OCI-LY3 (cell line): ENCODE measurements around the gene SPOCK1.

ENCODE experiments used
- CTCF ChIP-seq: fragments of 200-600, 300-600 bp; sonication (generic); IDR thresholded peaks from 2 replicates; pipeline ENCODE4 v1.5.1; 2014; ENCODE audit warnings: antibody characterized with exemption, low read length, low read depth
- EZH2phosphoT487 ChIP-seq: fragments of 200-600 bp; shearing (Covaris generic); IDR thresholded peaks from 2 replicates; pipeline ENCODE4 v1.6.1; 2018; ENCODE audit warnings: antibody characterized with exemption, mixed run types, low read depth

- TF ChIP-seq CTCF = no peak
- no peak for TF ChIP-seq EZH2phosphoT487
These were observed 397.6 kb downstream of the SPOCK1 start for GRCh38 chr5:137101544-137101943.
